Nephron (organoid): ENCODE measurements around the gene ZSCAN2.
"Not testable (repeated sequence)": the region's sequence is repeated elsewhere in the genome, so short reads cannot be mapped to it uniquely, and the experiment has no call there.

Source experiments
- H3K27ac Mint-ChIP-seq, 3 experiments: 2 replicates each; pipeline ENCODE4 v1.8.0; 2020; ENCODE audit warnings: mixed read lengths in 3 of 3, mild to moderate bottlenecking in 2 of 3, moderate library complexity in 1 of 3
- H3K27me3 Mint-ChIP-seq: 2 replicates; pipeline ENCODE4 v1.8.0; 2021; ENCODE audit warnings: low read depth, mild to moderate bottlenecking, moderate library complexity, mixed read lengths
- H3K36me3 Mint-ChIP-seq: 2 replicates; pipeline ENCODE4 v1.8.0; 2020; ENCODE audit warnings: low read depth, mixed read lengths
- H3K4me1 Mint-ChIP-seq: 2 replicates; pipeline ENCODE4 v1.8.0; 2020; ENCODE audit warnings: mixed read lengths
- H3K4me3 Mint-ChIP-seq, 3 experiments: 2 replicates each; pipeline ENCODE4 v1.8.0; 2020; ENCODE audit warnings: mild to moderate bottlenecking in 3 of 3, mixed read lengths in 3 of 3, moderate library complexity in 2 of 3
- H3K9me3 Mint-ChIP-seq: 2 replicates; pipeline ENCODE4 v1.8.0; 2020; ENCODE audit warnings: mixed read lengths
- TF ChIP-seq, protein P1 (sequence below), 3 experiments: fragments of 200-600 bp; sonication (generic); IDR thresholded peaks; one replicate each; pipeline ENCODE4 v1.5.0; 2021; ENCODE audit warnings: antibody characterized with exemption in 3 of 3; ENCODE audit not compliant: unreplicated experiment in 3 of 3

The ZSCAN2 gene

DNA sequence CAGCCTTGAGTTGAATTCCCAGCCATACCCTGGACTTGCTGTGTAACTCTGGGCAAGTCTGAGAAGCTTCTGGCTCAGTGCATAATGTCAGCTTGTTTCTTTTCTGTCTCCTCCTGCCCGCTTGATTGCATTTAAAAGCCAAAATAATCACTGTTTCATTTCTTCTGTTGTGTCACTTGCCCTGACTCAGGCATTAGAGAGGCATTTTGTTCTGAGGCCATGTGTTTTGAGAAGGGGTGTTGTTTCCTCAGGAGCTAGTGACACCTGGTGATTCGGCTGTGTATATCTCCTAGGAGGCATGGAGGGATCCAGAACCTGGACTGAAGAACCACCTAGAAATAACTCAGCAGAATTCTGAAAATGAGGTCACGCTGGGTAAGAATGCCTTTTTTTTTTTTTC, 37.3 kb downstream of the ZSCAN2 start:
- Mint-ChIP-seq H3K27ac (peak overlapping the region in 1 of 3 experiments; percentile 3), H3K27me3 (peaks cover 6% of the 10 kb centered on the region)

DNA sequence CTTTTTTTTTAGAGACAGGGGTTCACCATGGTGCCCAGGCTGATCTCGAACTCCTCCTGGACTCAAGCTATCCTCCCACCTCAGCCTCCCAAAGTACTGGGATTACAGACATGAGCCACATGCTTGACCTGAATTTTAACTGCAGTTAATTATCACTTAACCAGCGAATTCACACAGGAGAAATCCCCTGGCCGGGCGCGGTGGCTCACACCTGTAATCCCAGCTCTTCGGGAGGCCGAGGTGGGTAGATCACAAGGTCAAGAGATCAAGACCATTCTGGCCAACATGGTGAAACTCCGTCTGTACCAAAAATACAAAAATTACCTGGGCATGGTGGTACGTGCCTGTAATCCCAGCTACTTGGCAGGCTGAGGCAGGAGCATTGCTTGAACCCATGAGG, 41.1 kb downstream of the ZSCAN2 start:
- not testable (repeated sequence) for H3K4me1 Mint-ChIP-seq, H3K27me3 Mint-ChIP-seq, H3K27ac Mint-ChIP-seq, H3K4me3 Mint-ChIP-seq, H3K9me3 Mint-ChIP-seq
- peaks cover 62% of the 10 kb centered on the region for H3K36me3 Mint-ChIP-seq

More for the DNA sequence above, 37.3 kb downstream of the ZSCAN2 start:
- H3K36me3 Mint-ChIP-seq, result peaks cover 54% of the 10 kb centered on the region
- no peaks in the 10 kb centered on the region for H3K9me3 Mint-ChIP-seq
- H3K4me3 Mint-ChIP-seq, result peak overlapping the region in 1 of 3 experiments; percentile 12
- TF ChIP-seq, protein P1, sequence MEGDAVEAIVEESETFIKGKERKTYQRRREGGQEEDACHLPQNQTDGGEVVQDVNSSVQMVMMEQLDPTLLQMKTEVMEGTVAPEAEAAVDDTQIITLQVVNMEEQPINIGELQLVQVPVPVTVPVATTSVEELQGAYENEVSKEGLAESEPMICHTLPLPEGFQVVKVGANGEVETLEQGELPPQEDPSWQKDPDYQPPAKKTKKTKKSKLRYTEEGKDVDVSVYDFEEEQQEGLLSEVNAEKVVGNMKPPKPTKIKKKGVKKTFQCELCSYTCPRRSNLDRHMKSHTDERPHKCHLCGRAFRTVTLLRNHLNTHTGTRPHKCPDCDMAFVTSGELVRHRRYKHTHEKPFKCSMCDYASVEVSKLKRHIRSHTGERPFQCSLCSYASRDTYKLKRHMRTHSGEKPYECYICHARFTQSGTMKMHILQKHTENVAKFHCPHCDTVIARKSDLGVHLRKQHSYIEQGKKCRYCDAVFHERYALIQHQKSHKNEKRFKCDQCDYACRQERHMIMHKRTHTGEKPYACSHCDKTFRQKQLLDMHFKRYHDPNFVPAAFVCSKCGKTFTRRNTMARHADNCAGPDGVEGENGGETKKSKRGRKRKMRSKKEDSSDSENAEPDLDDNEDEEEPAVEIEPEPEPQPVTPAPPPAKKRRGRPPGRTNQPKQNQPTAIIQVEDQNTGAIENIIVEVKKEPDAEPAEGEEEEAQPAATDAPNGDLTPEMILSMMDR (IDR thresholded peaks at IDR 0.05; ENCODE audit: unreplicated experiment in 3 of 3), result no peak
- H3K4me1 Mint-ChIP-seq, result peaks cover 16% of the 10 kb centered on the region

DNA sequence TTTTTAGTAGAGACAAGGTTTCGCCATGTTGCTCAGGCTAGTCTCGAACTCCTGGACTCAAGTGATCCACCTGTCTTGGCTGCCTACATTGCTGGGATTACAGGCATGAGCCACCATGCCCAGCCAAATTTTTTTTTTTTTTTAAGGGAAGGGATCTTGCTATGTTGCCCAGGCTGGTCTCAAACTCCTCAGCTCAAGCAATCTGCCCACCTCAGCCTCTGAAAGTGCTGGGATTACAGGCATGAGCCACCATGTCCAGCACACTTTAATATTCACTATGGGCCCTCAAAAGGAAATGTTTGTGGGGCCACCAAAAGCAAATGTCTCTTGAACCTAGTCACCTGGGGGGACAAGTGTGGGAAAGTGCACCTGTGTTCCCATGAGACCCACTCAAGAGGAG, 41.8 kb downstream of the ZSCAN2 start:
- not testable (repeated sequence) for H3K4me3 Mint-ChIP-seq, H3K27me3 Mint-ChIP-seq, H3K27ac Mint-ChIP-seq, H3K9me3 Mint-ChIP-seq, H3K4me1 Mint-ChIP-seq
- peaks cover 61% of the 10 kb centered on the region for H3K36me3 Mint-ChIP-seq

DNA sequence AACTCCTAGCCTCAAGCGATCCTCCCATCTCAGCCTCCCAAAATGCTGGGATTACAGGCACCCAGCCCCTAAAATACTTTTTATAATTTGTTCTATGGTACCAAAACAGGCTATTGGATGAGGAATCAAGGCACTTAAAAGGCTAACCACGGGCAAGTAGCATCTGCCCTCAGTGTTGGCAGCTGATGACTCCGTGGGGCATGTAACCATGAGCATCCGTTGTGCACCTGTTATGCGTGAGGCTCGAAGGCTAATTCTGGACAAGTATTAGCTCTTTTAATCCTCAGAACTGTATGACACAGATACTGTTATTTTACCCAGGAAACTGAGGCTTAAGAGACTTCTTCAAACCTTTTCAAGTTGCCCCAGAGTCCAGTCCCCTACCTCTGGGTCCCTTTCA, 43.0 kb downstream of the ZSCAN2 start:
- Mint-ChIP-seq H3K36me3 (peaks cover 61% of the 10 kb centered on the region), H3K27me3 (no peaks in the 10 kb centered on the region), H3K4me3 (no peak overlapping the region), H3K9me3 (no peaks in the 10 kb centered on the region), H3K27ac (peak overlapping the region in 1 of 3 experiments; percentile 52), H3K4me1 (peaks cover under 1% of the 10 kb centered on the region)
- TF ChIP-seq, protein P1 (IDR thresholded peaks at IDR 0.05; ENCODE audit: unreplicated experiment in 3 of 3), result no peak

DNA sequence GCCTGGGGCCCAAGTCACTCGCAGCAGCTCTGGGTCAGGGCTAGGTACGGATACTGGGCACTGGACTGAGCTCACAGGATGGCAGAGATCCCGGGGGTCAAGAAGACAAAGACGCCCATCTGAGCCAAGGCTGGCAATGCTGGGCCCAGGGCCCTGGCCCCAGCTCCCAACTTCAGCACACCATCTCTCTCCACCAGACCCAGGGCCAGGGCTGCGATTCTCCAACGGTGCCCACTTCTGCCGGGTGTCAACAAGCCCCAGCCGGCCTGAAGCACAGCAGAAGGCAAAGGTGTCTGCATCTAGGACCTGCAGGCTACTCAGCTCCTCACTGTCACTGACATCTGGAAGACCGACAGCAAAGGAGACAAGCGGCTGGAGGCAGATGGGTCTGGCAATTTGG, 44.7 kb downstream of the ZSCAN2 start:
- no peak overlapping the region for H3K27ac Mint-ChIP-seq
- TF ChIP-seq, protein P1 (IDR thresholded peaks at IDR 0.05; ENCODE audit: unreplicated experiment in 3 of 3), result no peak
- H3K36me3 Mint-ChIP-seq, result peaks cover 53% of the 10 kb centered on the region
- H3K4me3 Mint-ChIP-seq, result no peak overlapping the region
- H3K27me3 Mint-ChIP-seq, result no peaks in the 10 kb centered on the region
- no peaks in the 10 kb centered on the region for H3K9me3 Mint-ChIP-seq
- H3K4me1 Mint-ChIP-seq, result peaks cover 5% of the 10 kb centered on the region

DNA sequence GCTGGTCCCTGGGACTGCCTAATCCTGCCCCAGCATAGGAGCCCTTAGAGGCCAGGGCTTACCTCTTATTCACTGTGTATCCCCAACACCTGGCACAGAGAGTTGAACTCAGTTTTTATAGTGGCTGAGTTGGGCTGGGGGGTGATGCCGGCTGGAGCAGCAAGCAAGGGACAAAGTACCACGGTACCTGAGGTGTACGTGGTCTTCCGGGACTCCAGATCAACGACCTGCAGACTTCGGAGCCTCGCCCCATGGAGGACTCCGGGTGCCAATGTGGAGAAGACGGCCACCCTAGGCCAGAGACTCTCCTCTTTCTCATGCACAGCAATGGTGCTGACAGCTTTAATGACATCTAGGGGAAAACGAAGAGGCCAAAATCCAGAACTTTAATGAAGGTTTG, 45.2 kb downstream of the ZSCAN2 start:
- no peak overlapping the region for H3K27ac Mint-ChIP-seq
- H3K4me3 Mint-ChIP-seq, result no peak overlapping the region
- peaks cover 5% of the 10 kb centered on the region for H3K4me1 Mint-ChIP-seq
- no peaks in the 10 kb centered on the region for H3K9me3 Mint-ChIP-seq
- peaks cover 50% of the 10 kb centered on the region for H3K36me3 Mint-ChIP-seq
- TF ChIP-seq, protein P1 (IDR thresholded peaks at IDR 0.05; ENCODE audit: unreplicated experiment in 3 of 3), result no peak
- no peaks in the 10 kb centered on the region for H3K27me3 Mint-ChIP-seq

DNA sequence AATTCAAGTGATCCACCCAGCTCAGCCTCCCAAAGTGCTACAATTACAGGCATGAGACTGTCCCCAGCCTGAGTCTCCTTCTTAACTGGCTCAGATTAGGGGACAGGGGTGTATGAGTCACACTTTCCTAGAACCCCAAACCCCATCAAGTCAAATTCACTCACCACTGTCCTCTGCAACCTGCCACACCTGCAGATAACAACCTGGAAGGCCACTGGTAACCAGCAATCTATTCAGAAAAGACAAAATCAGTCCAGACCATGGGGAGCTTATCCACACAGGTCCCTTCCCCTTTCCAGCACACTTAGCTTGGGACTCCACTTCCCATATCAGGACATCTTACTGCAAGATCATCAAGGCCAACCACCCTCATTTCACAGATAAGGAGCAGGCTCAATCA, 46.9 kb downstream of the ZSCAN2 start:
- Mint-ChIP-seq H3K27ac (no peak overlapping the region), H3K27me3 (no peaks in the 10 kb centered on the region), H3K9me3 (no peaks in the 10 kb centered on the region), H3K36me3 (peaks cover 56% of the 10 kb centered on the region), H3K4me3 (no peak overlapping the region), H3K4me1 (peaks cover 17% of the 10 kb centered on the region)
- TF ChIP-seq, protein P1 (IDR thresholded peaks at IDR 0.05; ENCODE audit: unreplicated experiment in 3 of 3), result no peak
